IPS-20b (cell line): Measurements from ENCODE around the gene OVOL3.

Experiments
- H3K27ac ChIP-seq: one replicate; pipeline ENCODE4 v1.5.1; 2013; ENCODE audit warnings: low read length
- H3K27me3 ChIP-seq: 2 replicates; pipeline ENCODE4 v1.6.1; 2013; ENCODE audit warnings: mild to moderate bottlenecking, low read length, inconsistent platforms; ENCODE audit not compliant: insufficient read depth
- H3K36me3 ChIP-seq: 2 replicates; pipeline ENCODE4 v1.6.1; 2013; ENCODE audit warnings: low read depth, mild to moderate bottlenecking, inconsistent platforms, low read length, moderate library complexity; ENCODE audit not compliant: insufficient read depth
- H3K4me1 ChIP-seq: 2 replicates; pipeline ENCODE4 v1.6.1; 2013; ENCODE audit warnings: mild to moderate bottlenecking, control low read depth, inconsistent platforms, low read length, moderate library complexity; ENCODE audit not compliant: insufficient read depth
- H3K4me3 ChIP-seq: 2 replicates; pipeline ENCODE4 v1.5.1; 2013; ENCODE audit warnings: mild to moderate bottlenecking, low read length, inconsistent platforms
- H3K9ac ChIP-seq: 2 replicates; pipeline ENCODE4 v1.6.1; 2013; ENCODE audit warnings: low read depth, mild to moderate bottlenecking, inconsistent platforms, low read length, moderate library complexity
- H3K9me3 ChIP-seq: 2 replicates; pipeline ENCODE4 v1.6.1; 2013; ENCODE audit warnings: mild to moderate bottlenecking, low read depth, low read length, inconsistent platforms; ENCODE audit not compliant: insufficient read depth

OVOL3 gene

DNA sequence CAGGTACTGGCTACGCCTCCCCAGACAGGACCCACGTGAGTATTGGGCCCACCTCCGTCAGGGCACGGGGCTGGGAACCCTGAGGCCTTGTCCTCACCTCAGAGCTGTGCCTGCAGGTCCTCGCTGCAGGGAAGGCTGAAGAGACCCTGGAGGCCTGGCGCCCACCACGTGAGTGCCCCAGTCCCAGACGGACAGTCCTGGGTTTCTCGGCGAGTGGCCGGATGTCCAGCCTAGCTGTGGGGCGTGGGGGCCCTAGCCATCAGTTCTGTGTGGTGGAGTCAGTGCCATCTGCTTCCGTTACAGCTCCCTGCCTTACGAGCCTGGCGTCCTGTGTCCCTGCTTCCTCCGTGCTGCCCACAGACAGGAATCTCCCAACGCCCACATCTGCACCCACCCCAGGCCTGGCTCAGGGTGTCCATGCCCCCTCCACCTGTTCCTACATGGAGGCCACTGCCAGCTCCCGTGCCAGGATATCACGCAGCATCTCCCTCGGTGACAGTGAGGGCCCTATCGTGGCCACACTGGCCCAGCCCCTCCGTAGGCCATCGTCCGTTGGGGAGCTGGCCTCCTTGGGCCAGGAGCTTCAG is 7.8 kb upstream of the OVOL3 start:
- Histone ChIP-seq H3K4me1 (no peaks in the 10 kb centered on the region; the same call in 1 of the 2 replicates), H3K36me3 (peaks cover 74% of the 10 kb centered on the region), H3K9me3 (no peaks in the 10 kb centered on the region), H3K27me3 (no peaks in the 10 kb centered on the region), H3K4me3 (no peak overlapping the region), H3K9ac (no peak overlapping the region), H3K27ac (no peak overlapping the region)

DNA sequence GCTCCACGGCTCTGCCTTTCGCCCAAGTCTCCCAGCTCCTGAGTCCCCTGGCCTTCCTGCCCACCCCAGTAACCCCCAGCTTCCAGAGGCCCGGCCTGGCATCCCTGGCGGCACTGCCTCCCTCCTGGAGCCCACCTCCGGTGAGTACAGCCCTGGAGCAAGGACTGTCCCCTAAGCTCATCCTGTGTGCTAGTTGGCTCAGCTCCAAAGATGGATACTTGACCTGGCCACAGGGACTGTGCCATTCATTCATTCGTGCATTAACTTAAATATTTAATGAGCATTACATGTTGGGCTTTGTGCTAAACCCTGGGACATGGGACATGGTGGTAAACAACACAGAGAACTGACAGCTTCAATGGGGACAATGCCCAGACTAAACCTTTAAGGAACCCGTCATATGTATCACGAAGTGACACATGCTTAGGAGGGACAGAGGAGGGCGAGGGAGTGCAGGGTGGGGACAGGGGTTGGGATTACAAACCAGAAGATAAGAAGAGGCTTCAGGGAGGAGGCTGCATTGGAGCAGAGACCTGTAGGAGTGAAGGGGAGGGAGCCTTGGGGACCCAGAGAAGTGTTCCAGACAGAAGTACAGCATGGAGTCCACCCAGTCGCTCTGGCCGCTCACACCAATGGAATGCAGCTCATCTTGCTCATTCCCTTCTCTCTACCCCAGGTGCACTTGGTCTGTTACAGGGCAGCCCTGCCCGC is 6.9 kb upstream of the OVOL3 start:
- peaks cover 67% of the 10 kb centered on the region for H3K36me3 ChIP-seq
- H3K9ac ChIP-seq, result no peak overlapping the region
- H3K4me1 ChIP-seq, result no peaks in the 10 kb centered on the region; the same call in 1 of the 2 replicates
- no peaks in the 10 kb centered on the region for H3K27me3 ChIP-seq
- no peaks in the 10 kb centered on the region for H3K9me3 ChIP-seq
- no peak overlapping the region for H3K4me3 ChIP-seq
- no peak overlapping the region for H3K27ac ChIP-seq

DNA sequence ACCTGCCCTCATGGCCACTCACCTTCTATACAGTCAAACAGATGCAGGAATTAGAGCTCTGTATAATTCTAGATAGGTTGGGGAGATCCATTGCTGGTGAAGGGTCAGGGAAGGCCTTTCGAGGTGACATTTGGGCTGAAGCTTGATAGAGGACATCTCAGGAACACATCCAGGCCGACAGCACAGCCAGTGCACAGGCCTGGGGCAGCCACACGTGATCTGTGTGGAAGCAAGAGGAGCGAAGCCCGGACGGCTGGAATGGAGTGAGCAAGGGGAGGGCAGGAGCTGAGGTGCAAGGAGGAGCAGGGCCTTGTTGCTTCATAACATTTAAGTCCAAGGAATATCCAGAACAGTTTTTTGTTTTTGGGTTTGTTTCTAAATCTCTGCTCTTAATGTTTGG is 4.5 kb upstream of the OVOL3 start:
- peaks cover 6% of the 10 kb centered on the region; the same call in 1 of the 2 replicates for H3K4me1 ChIP-seq
- H3K9me3 ChIP-seq, result no peaks in the 10 kb centered on the region
- H3K9ac ChIP-seq, result no peak overlapping the region
- no peak overlapping the region for H3K4me3 ChIP-seq
- no peak overlapping the region for H3K27ac ChIP-seq
- peaks cover 43% of the 10 kb centered on the region for H3K36me3 ChIP-seq
- no peaks in the 10 kb centered on the region for H3K27me3 ChIP-seq

DNA sequence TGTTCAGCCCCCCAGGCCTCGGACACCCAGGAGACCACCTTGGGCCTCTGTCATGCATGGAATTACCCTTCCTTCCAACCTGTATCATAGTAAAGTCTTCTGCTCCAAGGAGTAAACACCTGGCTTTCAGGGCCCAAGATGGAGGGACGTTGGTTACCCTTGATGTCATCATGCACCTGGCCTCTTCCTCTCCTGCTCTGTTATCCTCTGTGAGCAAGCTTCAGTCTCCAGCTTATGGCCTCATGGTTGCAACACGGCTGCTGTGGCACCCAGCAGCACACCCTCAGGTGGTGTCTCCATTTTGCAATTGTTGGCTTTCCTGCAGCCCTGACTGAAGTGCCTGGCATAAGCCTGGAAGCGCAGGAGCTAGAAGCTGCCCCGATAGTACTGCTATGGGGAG is 4.0 kb upstream of the OVOL3 start:
- H3K27ac ChIP-seq, result no peak overlapping the region
- H3K9me3 ChIP-seq, result no peaks in the 10 kb centered on the region

DNA sequence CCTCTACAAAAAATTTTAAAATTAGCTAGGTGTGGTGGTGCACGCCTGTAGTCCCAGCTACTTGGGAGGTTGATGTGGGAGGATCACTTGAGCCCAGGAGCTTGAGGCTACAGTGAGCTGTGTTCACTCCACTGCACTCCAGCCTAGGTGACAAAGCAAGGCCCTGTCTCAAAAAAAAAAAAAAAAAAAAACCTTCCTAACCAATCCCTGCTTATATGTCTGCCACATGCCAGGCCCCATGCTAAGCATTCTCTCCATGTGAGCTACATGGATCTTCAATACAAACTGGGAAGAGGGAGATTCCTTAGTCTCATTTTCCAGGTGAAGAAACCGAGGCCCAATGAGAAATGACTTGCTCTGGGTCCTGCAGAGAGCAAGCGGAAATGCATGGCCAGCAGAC is 2.3 kb upstream of the OVOL3 start:
- H3K4me3 ChIP-seq, result no peak overlapping the region
- no peak overlapping the region for H3K9ac ChIP-seq
- no peak overlapping the region for H3K27ac ChIP-seq
- H3K27me3 ChIP-seq, result no peaks in the 10 kb centered on the region
- H3K4me1 ChIP-seq, result peaks cover 6% of the 10 kb centered on the region; the same call in 1 of the 2 replicates
- H3K9me3 ChIP-seq, result no peaks in the 10 kb centered on the region
- peaks cover 35% of the 10 kb centered on the region for H3K36me3 ChIP-seq

More for the DNA sequence above, 4.0 kb upstream of the OVOL3 start:
- Histone ChIP-seq H3K4me3 (no peak overlapping the region), H3K27me3 (no peaks in the 10 kb centered on the region), H3K4me1 (peaks cover 6% of the 10 kb centered on the region; the same call in 1 of the 2 replicates), H3K9ac (no peak overlapping the region), H3K36me3 (peaks cover 37% of the 10 kb centered on the region)

DNA sequence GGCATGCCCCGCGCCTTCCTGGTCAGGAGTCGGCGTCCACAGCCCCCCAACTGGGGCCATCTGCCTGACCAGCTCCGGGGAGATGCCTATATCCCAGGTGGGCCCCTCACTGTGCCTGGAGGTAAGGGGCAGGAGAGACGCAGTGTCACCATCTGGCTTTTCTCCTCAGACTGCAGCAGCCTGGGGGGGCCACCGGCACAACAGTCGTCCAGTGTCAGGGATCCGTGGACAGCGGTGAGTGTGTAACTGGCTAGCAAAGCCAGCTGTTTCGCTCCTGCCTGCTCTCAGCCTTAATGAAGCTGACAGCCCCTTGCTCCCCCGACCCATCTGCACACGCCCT is 227 bp downstream of the OVOL3 start:
- H3K27me3 ChIP-seq, result no peaks in the 10 kb centered on the region
- H3K4me1 ChIP-seq, result peaks cover 10% of the 10 kb centered on the region; the same call in 1 of the 2 replicates
- H3K4me3 ChIP-seq, result no peak overlapping the region
- peaks cover 18% of the 10 kb centered on the region for H3K36me3 ChIP-seq
- no peak overlapping the region for H3K27ac ChIP-seq
- H3K9me3 ChIP-seq, result no peaks in the 10 kb centered on the region
- no peak overlapping the region for H3K9ac ChIP-seq

DNA sequence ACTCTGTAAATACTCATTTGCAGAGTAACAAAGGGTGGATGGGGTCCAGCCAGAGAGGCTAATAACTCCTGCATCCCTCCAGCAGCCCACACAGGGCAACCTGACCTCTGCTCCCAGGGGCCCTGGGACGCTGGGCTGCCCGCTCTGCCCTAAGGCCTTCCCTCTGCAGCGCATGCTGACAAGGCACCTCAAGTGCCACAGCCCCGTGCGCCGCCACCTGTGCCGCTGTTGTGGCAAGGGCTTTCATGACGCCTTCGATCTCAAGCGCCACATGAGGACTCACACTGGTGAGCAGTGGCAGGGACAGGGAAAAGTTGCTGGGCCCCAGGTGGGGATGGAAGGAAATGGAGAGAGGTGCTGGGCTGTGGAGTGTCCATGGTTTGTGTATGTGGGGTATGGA is 1.7 kb downstream of the OVOL3 start:
- H3K27me3 ChIP-seq, result no peaks in the 10 kb centered on the region
- H3K36me3 ChIP-seq, result peaks cover 26% of the 10 kb centered on the region
- no peak overlapping the region for H3K27ac ChIP-seq
- no peaks in the 10 kb centered on the region for H3K9me3 ChIP-seq
- peaks cover 12% of the 10 kb centered on the region; the same call in 1 of the 2 replicates for H3K4me1 ChIP-seq
- no peak overlapping the region for H3K9ac ChIP-seq
- no peak overlapping the region for H3K4me3 ChIP-seq

DNA sequence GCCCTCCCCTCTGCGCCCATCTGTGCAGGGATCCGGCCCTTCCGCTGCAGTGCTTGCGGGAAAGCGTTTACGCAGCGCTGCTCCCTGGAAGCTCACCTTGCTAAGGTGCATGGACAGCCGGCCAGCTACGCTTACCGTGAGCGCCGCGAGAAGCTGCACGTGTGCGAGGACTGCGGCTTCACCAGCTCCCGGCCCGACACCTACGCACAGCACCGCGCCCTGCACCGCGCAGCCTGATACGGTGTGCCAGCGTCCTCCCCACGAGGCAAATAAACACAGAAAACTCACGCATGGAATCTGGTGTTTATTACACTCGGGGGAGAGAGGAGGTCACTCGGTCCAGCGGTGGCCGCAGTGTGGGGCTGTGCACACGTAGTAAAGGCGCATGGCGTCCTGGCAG is 2.5 kb downstream of the OVOL3 start:
- H3K4me1 ChIP-seq, result peaks cover 12% of the 10 kb centered on the region; the same call in 1 of the 2 replicates
- H3K27me3 ChIP-seq, result no peaks in the 10 kb centered on the region
- H3K36me3 ChIP-seq, result peaks cover 32% of the 10 kb centered on the region
- H3K9ac ChIP-seq, result peak overlapping the region; percentile 87; the same call in 1 of the 2 replicates
- H3K9me3 ChIP-seq, result no peaks in the 10 kb centered on the region
- peak overlapping the region; percentile 94 for H3K4me3 ChIP-seq
- H3K27ac ChIP-seq, result no peak overlapping the region

DNA sequence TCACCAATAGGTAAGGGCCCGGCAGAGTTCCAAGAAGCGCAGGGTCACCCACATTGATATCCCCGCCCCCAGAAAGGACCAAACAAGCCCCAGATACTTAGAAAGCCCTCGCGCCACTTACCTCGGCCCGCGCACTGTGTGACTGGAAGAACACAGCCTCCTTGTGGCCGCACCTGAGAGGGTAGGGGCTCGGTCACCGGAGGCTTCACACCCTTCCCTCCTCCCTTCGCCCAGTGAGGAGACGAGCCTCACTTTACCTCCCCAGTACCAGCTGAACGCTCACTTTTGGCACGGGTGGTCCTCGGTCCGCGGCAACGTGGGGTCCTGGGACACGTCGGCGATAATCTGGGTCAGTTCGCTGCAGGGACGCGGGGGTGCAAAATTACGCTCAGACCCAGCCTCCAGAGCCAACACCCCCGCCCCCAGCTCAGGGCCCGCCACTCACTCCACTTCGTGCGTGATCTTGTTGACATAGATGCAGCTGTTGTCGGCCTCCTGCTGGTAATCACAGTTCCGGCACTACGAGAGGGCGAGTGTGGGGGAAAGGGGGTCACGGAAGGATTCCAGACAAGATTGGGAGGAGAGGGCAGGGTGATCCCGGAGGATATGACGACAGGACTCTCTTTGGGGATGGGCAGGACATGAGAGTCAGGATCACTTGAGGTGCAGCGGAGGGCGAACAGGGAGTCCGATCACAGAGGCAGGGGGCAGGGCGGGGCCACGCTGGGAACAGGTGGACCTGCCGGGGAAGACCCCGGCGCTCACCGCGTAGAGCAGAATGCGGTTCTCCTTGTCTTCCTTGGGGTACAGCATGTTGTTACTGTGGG is 3.2 kb downstream of the OVOL3 start:
- no peaks in the 10 kb centered on the region for H3K9me3 ChIP-seq

DNA sequence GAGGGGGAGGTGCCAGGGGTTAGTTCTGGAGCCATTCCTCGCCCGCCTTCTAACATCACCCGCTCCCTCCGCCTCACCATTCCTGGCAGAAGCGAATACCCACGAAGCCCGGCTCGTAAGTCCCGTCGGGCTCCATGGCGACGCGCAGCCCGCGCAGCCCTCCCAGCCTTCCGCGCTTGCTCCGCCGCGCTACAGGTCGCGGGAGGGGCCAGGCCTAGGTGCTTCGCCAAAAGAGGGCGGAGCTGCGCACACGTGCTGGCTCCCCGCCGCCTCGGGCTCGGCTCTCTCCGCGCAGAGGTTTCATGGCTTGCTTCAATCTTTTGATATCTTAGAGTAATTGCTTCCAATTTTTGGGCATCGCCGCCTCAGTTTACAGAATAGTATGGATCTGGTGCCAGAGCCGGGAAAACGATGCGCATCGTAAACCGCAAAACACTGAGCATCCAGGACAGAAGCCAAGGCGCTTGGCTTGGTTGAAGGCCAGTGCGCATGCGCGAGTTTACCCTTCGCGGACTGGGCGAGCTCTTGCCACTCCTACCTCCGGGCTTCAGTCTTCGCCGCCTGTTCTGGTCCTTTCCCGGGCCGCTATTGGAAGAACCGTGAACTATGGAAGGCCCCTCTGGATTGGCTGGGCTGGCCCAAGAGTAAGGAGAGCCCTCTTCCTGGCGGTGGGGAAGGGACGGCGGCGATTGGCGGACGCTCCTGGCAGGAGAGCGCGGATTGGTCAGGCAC is 3.9 kb downstream of the OVOL3 start, which contains the start of gene POLR2I:
Gene POLR2I, minus strand, starts transcription at position 155 of the 732 bp plus-strand sequence. Its CDS starts 19 bp downstream, at position 136.
- H3K9ac ChIP-seq, result peak within 1 kb of the TSS; percentile 87
- peak within 1 kb of the TSS; percentile 94 for H3K4me3 ChIP-seq
- peaks cover 44% of the 10 kb centered on the region for H3K36me3 ChIP-seq
- peaks cover 13% of the 10 kb centered on the region; the same call in 1 of the 2 replicates for H3K4me1 ChIP-seq
- no peaks in the 10 kb centered on the region for H3K9me3 ChIP-seq
- no peaks in the 10 kb centered on the region for H3K27me3 ChIP-seq
- peak within 1 kb of the TSS; percentile 28 for H3K27ac ChIP-seq

More for the DNA sequence above, 3.2 kb downstream of the OVOL3 start:
- Histone ChIP-seq H3K27me3 (no peaks in the 10 kb centered on the region), H3K36me3 (peaks cover 37% of the 10 kb centered on the region), H3K27ac (peak overlapping the region; percentile 20), H3K4me3 (peak overlapping the region; percentile 94), H3K9ac (peak overlapping the region; percentile 87), H3K4me1 (peaks cover 12% of the 10 kb centered on the region; the same call in 1 of the 2 replicates)
